IMR-90 (cell line): ENCODE results near the gene GAS6.

Experiments used
- BHLHE40 ChIP-seq: fragments of 150-350 bp; IDR thresholded peaks from 2 replicates; pipeline ENCODE4 v1.6.1; 2016; ENCODE audit warnings: mild to moderate bottlenecking, low read depth, low read length
- SMC3 ChIP-seq: fragments of 150-350 bp; IDR thresholded peaks from 2 replicates; pipeline ENCODE4 v1.6.1; 2016; ENCODE audit warnings: low read depth, mild to moderate bottlenecking, antibody characterized with exemption, low read length, moderate library complexity

DNA sequence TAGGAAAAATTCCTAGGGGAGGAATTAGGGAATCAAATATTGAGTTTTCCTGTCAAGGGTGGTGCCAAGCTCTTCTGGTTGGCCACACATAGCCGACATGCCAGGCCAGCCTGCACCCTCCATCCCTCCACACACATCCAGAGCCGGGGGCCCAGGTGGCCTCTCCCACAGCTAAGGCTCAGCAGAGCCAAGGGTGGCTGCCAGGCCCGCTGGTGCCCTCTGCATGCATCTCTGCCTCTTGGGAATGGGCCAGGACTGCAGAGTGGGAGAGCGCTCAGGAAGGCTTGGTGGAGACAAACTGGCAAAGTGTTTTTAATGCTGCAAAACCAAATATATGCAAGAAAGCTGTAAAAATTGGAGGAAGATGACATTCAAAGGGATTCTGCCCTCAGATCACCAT is 42.7 kb upstream of the GAS6 start:
- no peak for TF ChIP-seq BHLHE40
- no peak for TF ChIP-seq SMC3
